ENCODE results near the gene C20orf144.
A peak's percentile ranks its signal among the peaks of the same experiment; 100 is the strongest.

C20orf144 gene

DNA sequence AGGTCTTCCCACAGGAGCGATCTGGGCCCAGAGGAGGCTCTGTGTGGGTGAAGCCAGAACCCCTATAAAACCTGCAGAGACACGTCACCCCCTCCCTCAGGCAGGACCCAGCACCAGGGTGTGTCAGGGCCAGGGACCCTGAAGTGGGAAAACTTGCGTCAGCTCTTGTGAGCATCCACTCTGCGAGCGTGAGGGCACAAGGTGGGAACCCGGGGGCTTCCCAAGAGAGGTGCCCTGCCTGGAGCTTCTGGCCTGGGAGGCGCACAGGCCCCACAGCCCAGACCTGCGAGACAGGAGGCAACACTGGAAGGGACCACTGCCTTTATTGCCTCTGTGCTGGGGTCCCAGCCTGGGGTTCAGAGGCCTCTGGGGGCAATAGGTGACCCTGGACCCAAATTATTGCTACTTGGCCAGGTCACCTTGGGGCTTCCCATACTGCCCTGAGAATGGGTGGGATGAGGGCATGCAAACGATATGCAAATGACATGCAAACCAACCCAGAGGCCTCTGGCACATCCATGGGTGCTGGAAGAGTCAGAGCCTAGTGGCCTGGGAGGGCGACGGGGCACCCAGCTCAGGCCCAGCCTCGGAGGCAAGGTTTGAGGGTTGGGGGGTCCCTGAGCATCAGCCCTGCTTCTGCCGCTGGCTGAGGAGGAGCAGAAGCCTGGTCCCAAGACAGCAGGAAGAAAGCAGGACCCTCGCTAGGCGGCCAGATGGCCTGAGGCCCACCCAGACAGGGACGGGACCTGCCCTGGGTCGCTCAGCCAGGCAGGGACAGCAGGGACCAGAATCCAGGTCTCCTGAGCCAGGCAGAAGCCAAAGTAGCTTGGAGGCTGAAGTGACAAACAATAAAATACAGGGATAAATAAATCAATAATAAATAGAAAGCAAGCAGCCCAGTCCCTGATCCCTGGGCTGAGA, 5.1 kb upstream of the C20orf144 start:
- H3K9me3 Mint-ChIP-seq, result no peaks in the 10 kb centered on the region
- H3K27me3 Mint-ChIP-seq, result no peaks in the 10 kb centered on the region
- no peaks in the 10 kb centered on the region for H3K36me3 Mint-ChIP-seq
- peaks cover 10% of the 10 kb centered on the region for H3K4me1 Mint-ChIP-seq
- no peak overlapping the region for H3K4me3 Mint-ChIP-seq
- H3K27ac Mint-ChIP-seq, result no peak overlapping the region

DNA sequence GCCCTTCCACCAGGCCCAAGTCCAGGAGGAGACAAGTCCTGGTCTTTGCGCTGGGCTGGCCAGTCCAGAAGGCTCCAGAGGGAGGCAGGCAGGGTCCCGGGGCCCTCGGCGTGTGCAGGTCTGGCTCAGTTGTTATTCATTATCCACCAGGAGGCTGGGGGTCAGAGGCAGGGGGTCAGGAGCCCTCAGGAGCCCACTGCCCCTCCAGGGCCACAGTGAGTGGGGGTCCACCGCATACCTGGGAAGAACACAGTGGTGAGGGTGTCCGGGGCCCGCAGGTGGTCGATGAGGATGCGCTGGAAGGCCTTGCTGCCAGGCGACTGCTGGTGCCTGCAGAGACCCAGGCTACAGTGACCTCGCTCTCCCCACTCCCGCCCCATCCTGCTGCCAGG, 4.4 kb upstream of the C20orf144 start:
- Mint-ChIP-seq H3K4me1 (peaks cover 9% of the 10 kb centered on the region), H3K9me3 (no peaks in the 10 kb centered on the region), H3K27ac (no peak overlapping the region), H3K36me3 (no peaks in the 10 kb centered on the region), H3K4me3 (no peak overlapping the region), H3K27me3 (no peaks in the 10 kb centered on the region)

DNA sequence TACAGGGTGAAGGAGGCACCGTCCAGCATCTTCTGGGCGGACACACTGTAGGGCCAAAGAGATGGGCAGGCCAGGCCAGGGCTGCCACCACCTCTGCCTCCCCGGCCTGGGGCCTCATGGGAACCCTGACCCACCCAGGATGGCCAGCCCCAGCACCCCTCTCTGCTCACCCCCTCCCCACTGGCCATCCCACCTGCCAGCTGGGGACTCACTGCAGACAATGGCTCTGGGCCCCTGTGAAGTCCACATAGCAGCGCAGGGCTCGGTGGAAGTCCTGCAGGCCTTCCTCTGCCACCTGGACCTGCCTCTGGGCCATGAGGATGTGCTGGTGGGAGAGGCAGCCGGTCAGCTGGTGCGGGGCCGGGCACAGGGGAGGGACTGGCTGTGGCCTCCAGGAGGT, 3.6 kb upstream of the C20orf144 start:
- H3K4me1 Mint-ChIP-seq, result peaks cover 7% of the 10 kb centered on the region
- no peak overlapping the region for H3K4me3 Mint-ChIP-seq
- H3K27me3 Mint-ChIP-seq, result no peaks in the 10 kb centered on the region
- H3K27ac Mint-ChIP-seq, result no peak overlapping the region
- H3K36me3 Mint-ChIP-seq, result no peaks in the 10 kb centered on the region
- no peaks in the 10 kb centered on the region for H3K9me3 Mint-ChIP-seq

DNA sequence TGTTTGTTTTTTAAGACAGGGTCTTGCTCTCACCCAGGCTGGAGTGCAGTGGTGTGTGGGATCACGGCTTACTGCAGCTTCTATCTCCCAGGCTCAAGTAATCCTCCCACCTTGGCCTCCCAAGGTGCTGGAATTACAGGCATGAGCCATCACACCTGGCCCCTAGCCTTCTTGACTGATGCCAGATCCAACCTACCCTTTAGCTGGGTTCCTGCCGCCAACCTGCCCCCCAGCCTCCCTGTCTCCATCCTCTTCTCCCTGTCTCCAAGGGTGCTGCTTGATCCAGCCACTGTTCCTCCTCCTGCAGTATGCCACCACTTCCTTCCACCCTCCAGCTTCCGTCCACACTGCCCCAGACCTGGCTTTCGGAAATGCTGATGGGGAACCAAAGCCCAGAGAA, 3.2 kb upstream of the C20orf144 start:
- H3K36me3 Mint-ChIP-seq, result no peaks in the 10 kb centered on the region
- no peak overlapping the region for H3K27ac Mint-ChIP-seq
- H3K27me3 Mint-ChIP-seq, result no peaks in the 10 kb centered on the region
- peaks cover 6% of the 10 kb centered on the region for H3K4me1 Mint-ChIP-seq
- no peaks in the 10 kb centered on the region for H3K9me3 Mint-ChIP-seq
- no peak overlapping the region for H3K4me3 Mint-ChIP-seq

DNA sequence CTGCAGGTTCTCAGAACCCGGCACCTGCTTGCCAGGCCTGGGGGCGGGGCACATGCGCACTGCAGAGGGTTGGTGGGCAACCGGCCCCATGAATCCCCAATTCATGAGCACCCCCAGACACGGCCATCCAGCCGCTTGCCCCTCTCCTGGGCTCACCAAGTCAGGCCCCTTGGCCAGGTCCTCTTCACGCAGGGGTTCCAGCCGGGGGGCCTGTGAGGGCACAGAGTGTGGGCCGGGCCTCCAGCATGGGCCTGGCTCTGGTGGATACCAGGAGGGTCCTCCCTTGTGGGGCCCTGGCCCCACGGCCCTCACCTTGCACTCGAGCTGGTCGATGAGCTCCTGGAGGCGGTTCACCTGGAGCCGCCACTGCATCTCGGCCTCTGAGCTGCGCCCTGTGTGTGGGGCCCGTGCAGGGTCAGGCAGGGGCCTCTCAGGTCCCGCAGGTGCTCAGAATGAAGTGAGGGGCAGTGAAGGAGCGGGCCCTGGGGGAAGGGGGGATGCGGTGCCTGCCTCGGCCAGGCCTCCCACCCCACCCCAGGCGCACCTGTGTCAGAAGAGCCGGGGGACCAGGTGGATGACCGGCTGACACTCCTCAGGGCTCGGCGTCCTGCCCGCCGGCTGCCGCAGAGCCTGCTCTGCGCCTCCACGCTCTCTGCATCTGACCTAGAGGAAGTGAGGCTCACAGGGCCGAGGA, 2.6 kb upstream of the C20orf144 start:
- no peaks in the 10 kb centered on the region for H3K9me3 Mint-ChIP-seq
- no peak overlapping the region for H3K4me3 Mint-ChIP-seq
- no peaks in the 10 kb centered on the region for H3K27me3 Mint-ChIP-seq
- H3K27ac Mint-ChIP-seq, result no peak overlapping the region
- peaks cover 9% of the 10 kb centered on the region for H3K4me1 Mint-ChIP-seq
- H3K36me3 Mint-ChIP-seq, result no peaks in the 10 kb centered on the region

DNA sequence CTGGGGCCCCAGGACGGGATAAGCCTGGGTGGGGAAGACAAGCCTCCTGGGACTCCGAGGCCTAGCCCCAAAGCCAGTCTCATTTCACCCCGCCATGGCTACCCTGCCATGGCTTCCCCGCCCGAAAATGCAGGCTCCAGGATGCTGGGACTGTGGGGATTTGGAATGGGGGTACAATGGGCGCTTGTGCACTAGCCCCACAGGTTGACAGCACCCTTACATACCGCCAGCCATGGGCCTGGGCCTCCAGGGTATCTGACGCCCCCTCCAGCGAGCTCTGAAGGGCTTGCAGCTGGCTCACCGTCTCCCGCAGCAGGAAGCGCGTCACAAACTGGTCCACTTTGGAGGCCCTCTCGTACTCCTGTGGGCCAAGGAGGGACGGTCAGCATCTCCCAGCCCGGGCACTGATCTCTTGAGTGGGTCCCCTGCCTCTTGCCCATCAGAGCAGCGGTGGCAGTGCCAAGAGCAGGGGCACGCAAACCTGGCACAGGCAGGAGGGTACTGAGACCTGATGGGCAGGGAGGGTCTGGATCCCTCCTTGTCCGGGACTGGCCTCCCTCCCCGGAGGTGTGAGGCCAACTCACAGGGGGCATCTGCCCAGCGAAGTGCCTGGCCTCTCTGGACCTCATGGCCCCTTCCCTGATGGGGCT, 2.0 kb upstream of the C20orf144 start:
- H3K4me1 Mint-ChIP-seq, result peaks cover 16% of the 10 kb centered on the region
- no peak overlapping the region for H3K27ac Mint-ChIP-seq
- no peaks in the 10 kb centered on the region for H3K27me3 Mint-ChIP-seq
- no peaks in the 10 kb centered on the region for H3K36me3 Mint-ChIP-seq
- no peaks in the 10 kb centered on the region for H3K9me3 Mint-ChIP-seq
- no peak overlapping the region for H3K4me3 Mint-ChIP-seq

DNA sequence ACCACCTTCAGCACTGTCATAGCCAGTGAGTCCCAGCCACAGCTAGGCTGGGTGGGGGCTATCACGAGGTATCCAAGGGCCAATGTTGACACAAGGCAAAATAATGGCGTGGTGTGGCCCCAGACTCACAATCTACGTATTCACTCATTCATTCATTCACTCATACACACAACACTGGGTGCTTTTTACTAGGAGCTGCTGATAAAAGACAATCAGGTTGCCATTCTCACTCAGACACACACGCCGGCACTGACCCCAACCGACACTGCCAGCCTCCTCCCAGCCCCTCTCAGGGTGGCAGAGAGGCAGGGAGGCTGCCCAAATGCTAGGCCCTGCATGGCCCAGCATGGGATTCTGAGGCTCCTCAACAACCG, 1.5 kb upstream of the C20orf144 start:
- Mint-ChIP-seq H3K4me1 (peaks cover 20% of the 10 kb centered on the region), H3K27ac (no peak overlapping the region), H3K4me3 (no peak overlapping the region)

DNA sequence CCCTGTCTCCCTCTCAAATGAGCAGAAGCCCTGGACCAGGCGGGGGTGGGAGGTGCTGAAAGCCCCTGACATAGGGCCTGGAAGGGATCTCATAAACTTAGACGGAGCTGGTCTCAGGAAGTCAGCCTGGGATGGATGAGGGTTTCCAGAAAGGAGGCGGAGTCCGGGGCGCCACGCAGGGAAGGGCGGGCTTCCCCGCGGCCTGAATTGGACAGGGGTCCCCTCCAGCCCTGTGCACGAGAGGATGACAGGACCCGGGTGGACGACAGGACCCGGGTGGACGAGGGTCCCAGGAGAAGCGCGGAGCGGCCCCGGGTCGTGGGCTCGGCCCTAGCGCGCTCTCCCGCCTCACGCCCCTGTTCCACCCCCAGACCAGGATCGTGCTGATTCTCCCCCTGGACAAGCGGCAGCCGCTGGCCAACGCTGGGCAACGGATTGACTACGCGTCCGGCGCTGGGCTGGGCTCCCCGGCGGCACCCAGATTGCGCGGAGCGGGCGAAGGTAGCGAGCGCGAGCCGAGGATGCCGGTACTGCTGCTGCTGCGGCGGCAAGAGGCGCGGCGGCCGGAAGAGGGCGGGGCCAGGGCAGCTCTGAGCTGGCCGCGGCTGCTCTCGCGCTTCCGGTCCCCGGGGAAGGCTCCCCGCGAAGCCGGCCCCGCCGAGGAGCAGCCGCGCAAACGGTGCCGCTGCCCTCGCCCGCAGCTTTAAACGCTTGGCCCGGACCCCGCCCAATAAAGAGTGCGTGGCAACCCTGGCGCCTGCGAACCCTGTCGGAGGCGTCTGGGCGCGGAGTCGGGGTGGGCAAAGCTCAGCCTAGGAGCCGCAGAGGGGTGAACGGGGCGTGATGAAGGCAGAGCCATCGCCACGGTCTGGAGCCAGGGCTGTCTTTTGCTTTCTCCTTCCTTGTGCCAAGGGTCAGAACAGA, 1.3 kb downstream of the C20orf144 start:
- Mint-ChIP-seq H3K9me3 (no peaks in the 10 kb centered on the region), H3K4me1 (peaks cover 29% of the 10 kb centered on the region), H3K27ac (peak overlapping the region; percentile 88), H3K36me3 (no peaks in the 10 kb centered on the region), H3K4me3 (peak overlapping the region; percentile 88), H3K27me3 (no peaks in the 10 kb centered on the region)

More for the DNA sequence above, 1.5 kb upstream of the C20orf144 start:
- H3K36me3 Mint-ChIP-seq, result no peaks in the 10 kb centered on the region
- H3K9me3 Mint-ChIP-seq, result no peaks in the 10 kb centered on the region
- H3K27me3 Mint-ChIP-seq, result no peaks in the 10 kb centered on the region

DNA sequence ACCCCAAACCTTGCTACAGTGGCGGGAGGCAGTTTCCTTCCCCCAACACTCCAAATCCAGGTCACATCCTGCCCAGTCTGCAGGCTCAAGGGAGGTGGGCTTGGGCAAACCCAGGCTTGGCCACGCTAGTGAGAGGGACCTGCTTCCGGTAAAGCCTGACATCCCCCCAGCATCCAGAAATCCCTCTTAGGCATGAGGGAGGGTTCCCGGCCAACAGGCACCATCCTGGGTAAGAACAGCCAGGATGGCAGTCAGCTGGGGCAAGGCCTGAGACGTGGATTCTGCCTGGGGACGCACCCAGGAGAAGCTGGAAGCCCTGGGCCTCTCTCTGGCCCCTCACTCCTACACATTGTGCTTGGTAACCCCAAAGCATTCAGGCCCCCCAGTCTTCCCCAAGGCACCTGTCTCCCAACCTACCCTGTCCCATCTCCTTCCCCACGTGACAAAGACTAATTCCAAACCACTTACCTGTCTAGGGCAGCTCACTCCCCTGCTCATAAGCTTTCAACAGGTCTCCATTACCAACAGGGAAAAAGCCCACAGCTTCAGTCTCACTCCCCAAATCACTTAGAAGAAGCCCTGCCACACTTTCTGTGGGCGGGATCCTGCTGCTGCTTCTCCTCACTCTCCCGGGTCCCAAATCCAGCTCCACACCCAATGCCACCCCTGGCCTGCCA, 2.1 kb downstream of the C20orf144 start:
- Mint-ChIP-seq H3K27ac (peak overlapping the region; percentile 95), H3K4me3 (peak overlapping the region; percentile 88), H3K4me1 (peaks cover 29% of the 10 kb centered on the region), H3K27me3 (no peaks in the 10 kb centered on the region), H3K36me3 (no peaks in the 10 kb centered on the region), H3K9me3 (no peaks in the 10 kb centered on the region)

DNA sequence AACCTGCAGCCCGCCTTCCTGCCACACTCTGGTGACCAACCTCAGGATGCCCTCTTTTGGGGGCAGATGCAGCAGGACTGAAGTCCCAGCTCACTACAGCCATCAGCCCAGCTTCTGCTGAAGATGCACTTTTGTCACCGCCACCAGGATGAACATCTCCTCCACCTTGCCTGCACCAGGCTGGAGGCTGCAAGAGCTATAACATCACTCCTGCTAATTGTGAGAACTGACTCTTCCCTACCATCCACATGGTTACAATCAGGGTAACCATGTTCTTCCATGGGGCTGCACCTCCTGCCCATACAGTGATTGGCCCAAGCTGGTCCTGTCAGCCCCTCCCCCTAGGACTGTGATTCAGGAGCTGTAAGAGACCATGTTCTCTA, 2.6 kb downstream of the C20orf144 start:
- H3K4me3 Mint-ChIP-seq, result peak overlapping the region; percentile 88
- H3K4me1 Mint-ChIP-seq, result peaks cover 29% of the 10 kb centered on the region
- H3K9me3 Mint-ChIP-seq, result no peaks in the 10 kb centered on the region
- H3K27me3 Mint-ChIP-seq, result no peaks in the 10 kb centered on the region
- H3K36me3 Mint-ChIP-seq, result no peaks in the 10 kb centered on the region
- H3K27ac Mint-ChIP-seq, result peak overlapping the region; percentile 95

DNA sequence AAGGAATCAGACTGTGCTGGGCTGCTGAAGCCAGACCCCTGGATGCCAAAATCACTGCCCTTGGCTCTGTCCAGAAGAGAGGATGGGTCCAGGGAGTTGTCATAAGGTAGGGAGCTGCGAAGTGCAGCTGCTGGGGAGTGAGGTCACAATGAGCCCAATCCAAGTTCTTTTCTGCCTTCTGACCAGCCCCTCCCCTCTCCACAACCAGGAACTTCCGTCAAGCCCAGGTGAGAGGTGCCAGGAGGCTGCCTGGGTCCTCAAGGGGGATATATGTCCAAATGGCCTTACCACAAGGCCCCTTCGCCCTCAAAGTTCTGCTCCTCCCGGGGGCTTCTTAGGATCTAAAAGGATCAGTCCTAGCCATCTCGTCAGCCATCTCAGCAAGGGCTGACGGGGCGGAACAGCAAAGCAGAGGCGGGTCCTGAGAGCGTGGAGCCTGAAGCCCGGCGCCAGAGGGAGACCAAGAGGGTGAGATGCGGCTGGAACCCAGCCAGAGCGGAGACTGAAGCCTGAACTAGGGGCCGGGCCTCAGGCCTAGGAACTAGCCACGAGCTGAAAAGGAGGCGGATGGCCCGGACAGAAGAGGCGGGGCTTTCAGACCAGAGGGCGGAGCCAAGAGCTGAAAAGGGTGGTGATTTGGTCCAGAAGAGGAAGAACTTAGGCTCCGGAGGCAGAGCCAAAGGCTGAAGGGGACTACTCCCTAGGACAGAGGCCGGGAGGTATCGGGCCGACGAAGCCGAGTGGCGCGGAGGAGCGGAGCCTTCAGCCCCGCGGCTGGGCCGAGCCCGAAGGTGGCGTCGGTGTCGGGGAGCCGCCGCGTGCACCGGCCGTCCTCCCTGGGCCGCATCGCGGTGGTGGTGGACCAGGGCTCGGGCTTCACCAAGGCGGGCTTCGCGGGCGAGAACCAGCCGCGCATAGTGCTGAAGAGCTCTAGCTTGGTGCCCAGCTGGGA, 4.4 kb downstream of the C20orf144 start, which contains the start of gene ACTL10:
Gene ACTL10 (plus strand): TSS at position 651 of the 952 bp plus-strand sequence. CDS start 555 bp downstream, outside the sequence.
- peak within 1 kb of the TSS; percentile 95 for H3K27ac Mint-ChIP-seq
- no peaks in the 10 kb centered on the region for H3K36me3 Mint-ChIP-seq
- no peaks in the 10 kb centered on the region for H3K9me3 Mint-ChIP-seq
- H3K4me3 Mint-ChIP-seq, result peak within 1 kb of the TSS; percentile 94
- H3K4me1 Mint-ChIP-seq, result peaks cover 29% of the 10 kb centered on the region
- H3K27me3 Mint-ChIP-seq, result no peaks in the 10 kb centered on the region

DNA sequence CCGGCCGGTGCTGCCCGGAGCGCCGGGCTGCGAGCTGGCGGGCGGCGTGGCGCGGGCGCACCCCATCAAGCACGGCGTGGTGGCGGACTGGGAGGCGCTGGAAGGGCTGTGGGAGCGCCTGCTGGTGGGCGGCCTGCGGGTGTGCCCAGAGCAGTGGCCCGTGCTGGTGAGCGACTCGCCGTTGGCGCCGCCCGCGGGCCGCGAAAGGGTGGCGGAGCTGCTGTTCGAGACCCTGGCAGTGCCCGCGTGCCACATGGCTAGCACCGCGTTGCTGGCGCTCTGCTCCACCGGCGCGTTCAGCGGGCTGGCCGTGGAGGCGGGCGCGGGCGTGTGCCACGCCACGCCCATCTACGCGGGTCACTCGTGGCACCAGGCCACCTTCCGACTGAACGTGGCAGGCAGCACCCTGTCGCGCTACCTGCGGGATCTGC, 5.1 kb downstream of the C20orf144 start:
- Mint-ChIP-seq H3K36me3 (no peaks in the 10 kb centered on the region), H3K4me3 (peak overlapping the region; percentile 85), H3K9me3 (no peaks in the 10 kb centered on the region), H3K4me1 (peaks cover 34% of the 10 kb centered on the region), H3K27ac (peak overlapping the region; percentile 65), H3K27me3 (no peaks in the 10 kb centered on the region)

DNA sequence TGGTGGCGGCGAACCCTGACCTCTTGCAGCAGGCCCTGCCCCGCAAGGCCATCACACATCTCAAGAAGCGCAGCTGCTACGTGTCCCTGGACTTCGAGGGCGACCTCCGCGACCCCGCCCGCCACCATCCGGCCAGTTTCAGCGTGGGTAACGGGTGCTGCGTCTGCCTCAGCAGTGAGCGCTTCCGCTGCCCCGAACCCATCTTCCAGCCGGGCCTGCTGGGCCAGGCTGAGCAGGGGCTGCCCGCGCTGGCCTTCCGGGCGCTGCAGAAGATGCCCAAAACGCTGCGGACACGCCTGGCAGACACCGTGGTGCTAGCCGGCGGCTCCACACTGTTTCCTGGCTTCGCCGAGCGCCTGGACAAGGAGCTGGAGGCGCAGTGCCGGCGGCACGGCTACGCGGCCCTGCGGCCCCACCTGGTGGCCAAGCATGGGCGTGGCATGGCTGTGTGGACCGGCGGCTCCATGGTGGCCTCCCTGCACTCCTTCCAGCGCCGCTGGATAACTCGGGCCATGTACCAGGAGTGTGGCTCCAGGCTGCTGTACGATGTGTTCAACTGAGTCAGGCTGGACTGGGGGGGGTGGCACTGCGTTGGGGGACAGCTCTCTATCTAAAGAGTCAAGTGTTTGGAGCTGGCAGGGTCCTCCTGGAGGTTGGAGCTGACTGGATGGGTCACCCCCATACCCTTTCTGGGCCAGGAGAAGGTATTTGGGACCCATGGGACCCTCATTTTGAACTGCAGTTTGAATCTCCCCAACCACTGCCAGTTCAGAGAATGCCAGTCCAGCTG, 5.7 kb downstream of the C20orf144 start:
- Mint-ChIP-seq H3K4me3 (peak overlapping the region; percentile 85), H3K4me1 (peaks cover 32% of the 10 kb centered on the region), H3K27me3 (no peaks in the 10 kb centered on the region), H3K27ac (peak overlapping the region; percentile 65), H3K9me3 (no peaks in the 10 kb centered on the region), H3K36me3 (no peaks in the 10 kb centered on the region)
